GM23248 (cell line): ENCODE results near the gene AOX1. TPM values are rescaled to one million over a fixed set of nuclear protein-coding genes. Genes with fewer than 3 reads are reported as not detected.
"Not testable (repeated sequence)": the region's sequence is repeated elsewhere in the genome, so short reads cannot be mapped to it uniquely, and the experiment has no call there.

ENCODE experiments used
- DNase-seq: peaks from one replicate; pipeline ENCODE4 v3.0.0-alpha.2; 2015
- H2AFZ ChIP-seq: fragments of 200-600 bp; sonication (generic); 2 replicates; pipeline ENCODE4 v1.6.1; 2016; ENCODE audit warnings: antibody characterized with exemption
- H3F3A ChIP-seq: fragments of 200-600 bp; sonication (generic); 2 replicates; pipeline ENCODE4 v1.6.1; 2016; ENCODE audit warnings: mild to moderate bottlenecking, antibody characterized with exemption, mixed run types; ENCODE audit not compliant: insufficient read depth
- H3K27ac ChIP-seq: fragments of 200-600 bp; sonication (generic); 2 replicates; pipeline ENCODE4 v1.5.1; 2016; ENCODE audit warnings: mild to moderate bottlenecking
- H3K27me3 ChIP-seq: fragments of 200-600 bp; sonication (generic); replicated peaks from 2 replicates; pipeline ENCODE4 v1.6.1; 2016; ENCODE audit warnings: mild to moderate bottlenecking; ENCODE audit not compliant: insufficient read depth
- H3K36me3 ChIP-seq: fragments of 200-600 bp; sonication (generic); 2 replicates; pipeline ENCODE4 v1.6.1; 2016; ENCODE audit warnings: low read depth, mild to moderate bottlenecking
- H3K4me1 ChIP-seq: fragments of 200-600 bp; sonication (generic); 2 replicates; pipeline ENCODE4 v1.6.1; 2016; ENCODE audit warnings: mild to moderate bottlenecking; ENCODE audit not compliant: insufficient read depth
- H3K4me2 ChIP-seq: fragments of 200-600 bp; sonication (generic); one replicate; pipeline ENCODE4 v1.6.1; 2016; ENCODE audit warnings: mild to moderate bottlenecking; ENCODE audit not compliant: unreplicated experiment
- H3K4me3 ChIP-seq: fragments of 200-600 bp; sonication (generic); 2 replicates; pipeline ENCODE4 v1.5.1; 2016; ENCODE audit warnings: mild to moderate bottlenecking
- H3K79me2 ChIP-seq: fragments of 200-600 bp; sonication (generic); 2 replicates; pipeline ENCODE4 v1.6.1; 2016; ENCODE audit warnings: mild to moderate bottlenecking; ENCODE audit not compliant: insufficient read depth
- H3K9ac ChIP-seq: fragments of 200-600 bp; sonication (generic); 2 replicates; pipeline ENCODE4 v1.6.1; 2016; ENCODE audit warnings: mild to moderate bottlenecking
- H3K9me2 ChIP-seq: fragments of 200-600 bp; sonication (generic); 2 replicates; pipeline ENCODE4 v1.6.1; 2016; ENCODE audit warnings: mixed run types, mild to moderate bottlenecking, moderate library complexity; ENCODE audit not compliant: insufficient read depth
- H3K9me3 ChIP-seq: fragments of 200-600 bp; sonication (generic); one replicate; pipeline ENCODE4 v1.6.1; 2017; ENCODE audit warnings: low read depth
- H4K20me1 ChIP-seq: fragments of 200-600 bp; sonication (generic); 2 replicates; pipeline ENCODE4 v1.6.0; 2016; ENCODE audit not compliant: insufficient read depth
- EZH2 ChIP-seq: fragments of 200-600 bp; sonication (generic); IDR thresholded peaks from 2 replicates; pipeline ENCODE4 v1.6.1; 2018; ENCODE audit warnings: antibody characterized with exemption, mild to moderate bottlenecking; ENCODE audit not compliant: insufficient read depth, poor library complexity, severe bottlenecking
- EZH2phosphoT487 ChIP-seq: fragments of 200-600 bp; sonication (generic); IDR thresholded peaks from 2 replicates; pipeline ENCODE4 v1.6.1; 2018; ENCODE audit warnings: antibody characterized with exemption, moderate library complexity, mild to moderate bottlenecking, low read depth; ENCODE audit not compliant: insufficient read depth
- WGBS, 2 experiments: methylation state at CpG; one replicate each; pipeline ENCODE4 v1.1.6; 2015 to 2017; ENCODE audit warnings: low lambda C conversion rate in 2 of 2, low coverage in 1 of 2; ENCODE audit errors: missing lambda C conversion rate in 2 of 2; 5-methylcytosine and 5-hydroxymethylcytosine counted together
- in situ Hi-C: fragments of 300-500 bp; cut with MboI; formaldehyde crosslinking; loops from 2 replicates; pipeline ENCODE4 v1.15.0; 2020
- polyA plus RNA-seq: library from polyadenylated mRNA; unstranded; fragments of >200 nt; fragmentation: Nextera tagmentation; extraction: Ambion mirVana; gene quantifications from 2 replicates; pipeline ENCODE4 v1.2.1, GENCODE V29; 2016
- total RNA-seq: library from RNA; depleted of rRNA; stranded (reverse); fragments of >200 nt; shearing (Covaris generic); gene quantifications from 2 replicates; pipeline ENCODE4 v1.2.3, GENCODE V29; 2014; rRNA removed

The AOX1 gene
- total RNA-seq (46.0 and 47.9 TPM in 2 replicates), polyA plus RNA-seq (18.9 and 20.5 TPM in 2 replicates)

DNA sequence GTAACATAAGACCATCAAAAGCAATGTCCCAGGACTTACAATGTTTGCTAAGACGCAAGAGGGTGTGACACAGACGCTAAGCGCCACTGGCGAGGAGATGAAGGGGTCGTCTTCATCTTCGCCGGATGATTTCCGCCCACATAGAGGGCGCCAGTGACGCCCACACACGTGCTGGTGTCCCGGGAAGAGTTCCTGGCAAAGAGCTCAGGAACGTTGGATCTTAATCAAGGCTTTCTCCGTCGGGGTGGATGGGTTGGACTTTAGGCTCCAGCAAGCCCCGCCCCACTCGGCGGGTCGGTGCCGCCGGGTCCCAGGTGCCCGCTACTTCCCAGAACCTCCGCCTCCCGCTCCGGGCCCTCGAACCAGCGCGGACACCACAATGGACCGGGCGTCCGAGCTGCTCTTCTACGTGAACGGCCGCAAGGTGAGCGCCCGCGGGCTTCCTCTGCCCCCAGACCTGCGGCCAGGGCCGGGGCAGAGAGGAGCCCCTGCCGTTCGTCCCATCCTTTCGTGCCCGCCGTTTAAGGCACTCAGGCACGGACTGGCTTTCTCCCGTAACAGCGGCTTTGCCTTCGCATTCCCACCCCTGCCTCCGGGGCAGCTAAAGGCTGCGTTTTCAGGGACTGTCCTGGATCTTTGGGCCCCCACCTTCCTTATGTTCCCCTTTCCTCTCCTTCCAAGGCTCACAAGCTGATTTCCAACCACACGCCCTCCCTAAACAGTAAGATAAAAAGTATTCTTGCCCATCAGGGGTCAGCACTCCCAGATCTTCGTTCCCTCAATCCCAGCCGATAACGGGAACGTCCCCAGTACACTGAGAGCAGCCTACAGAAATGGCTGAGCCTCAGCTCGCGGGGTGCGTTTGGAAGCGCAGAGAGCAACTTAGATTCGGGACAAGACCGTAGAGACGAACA, at the start of gene AOX1:
Gene AOX1, plus strand, starts transcription at position 285 of the 914 bp plus-strand sequence. Its CDS starts 95 bp downstream, at position 380.
- no peak within 1 kb of the TSS for H3K27ac ChIP-seq
- H3K9me3 ChIP-seq: no peaks in the 10 kb centered on the region
- H3K9me2 ChIP-seq: no peaks in the 10 kb centered on the region
- WGBS, 2 experiments: 2% methylated on average over 48 to 61 of the region's 62 CpGs
- H4K20me1 ChIP-seq: no peaks in the 10 kb centered on the region
- H2AFZ ChIP-seq: peak within 1 kb of the TSS; percentile 89
- no peaks in the 10 kb centered on the region for H3K36me3 ChIP-seq
- peak; percentile 67 for DNase-seq
- TF ChIP-seq EZH2phosphoT487: no peak
- no peak for TF ChIP-seq EZH2
- peaks cover 22% of the 10 kb centered on the region; the same call in 1 of the 2 replicates for H3F3A ChIP-seq
- peak within 1 kb of the TSS; percentile 75 for H3K4me3 ChIP-seq
- H3K27me3 ChIP-seq: no peaks in the 10 kb centered on the region
- H3K79me2 ChIP-seq: no peaks in the 10 kb centered on the region
- H3K9ac ChIP-seq: peak within 1 kb of the TSS; percentile 65
- H3K4me2 ChIP-seq: peak within 1 kb of the TSS; percentile 82
- peaks cover 16% of the 10 kb centered on the region; the same call in 1 of the 2 replicates for H3K4me1 ChIP-seq
- in situ Hi-C loops: no loop called here

DNA sequence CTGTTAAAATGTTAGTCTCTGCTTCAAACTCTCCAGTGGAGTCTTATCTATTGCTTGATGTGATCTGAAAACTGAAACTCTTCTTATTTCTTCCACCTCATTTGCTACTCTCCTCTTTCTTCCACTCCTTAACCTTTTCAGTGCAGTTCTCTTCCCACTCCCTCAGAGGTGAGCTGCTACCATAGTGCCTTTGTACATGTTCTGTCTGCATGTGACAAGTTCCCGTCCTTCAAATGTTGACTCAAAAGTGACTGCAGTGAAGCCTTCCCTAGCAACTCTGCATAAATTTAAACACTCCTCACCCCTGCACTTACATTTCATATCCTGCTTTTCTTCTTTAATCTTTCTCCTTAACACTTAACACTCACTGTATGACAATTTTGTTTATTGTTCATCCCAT, 47.7 kb upstream of the AOX1 start:
- no peak for TF ChIP-seq EZH2
- TF ChIP-seq EZH2phosphoT487: no peak
- Histone ChIP-seq H3K79me2 (peaks cover 25% of the 10 kb centered on the region), H3K9me2 (no peaks in the 10 kb centered on the region), H3K27me3 (no peaks in the 10 kb centered on the region), H3K4me3 (no peak overlapping the region), H2AFZ (no peak overlapping the region), H3K4me2 (no peak overlapping the region), H3F3A (no peaks in the 10 kb centered on the region), H3K27ac (no peak overlapping the region), H3K9ac (no peak overlapping the region), H3K4me1 (no peaks in the 10 kb centered on the region), H3K9me3 (no peaks in the 10 kb centered on the region), H3K36me3 (0 out of 2 replicates have a peak, but pooled peaks cover 6% of the 10 kb centered on the region), H4K20me1 (no peaks in the 10 kb centered on the region)
- DNase-seq: no peak
- 100% methylated on average over 1 of the region's 1 CpG for WGBS, 2 experiments
- in situ Hi-C loops: no loop called here

DNA sequence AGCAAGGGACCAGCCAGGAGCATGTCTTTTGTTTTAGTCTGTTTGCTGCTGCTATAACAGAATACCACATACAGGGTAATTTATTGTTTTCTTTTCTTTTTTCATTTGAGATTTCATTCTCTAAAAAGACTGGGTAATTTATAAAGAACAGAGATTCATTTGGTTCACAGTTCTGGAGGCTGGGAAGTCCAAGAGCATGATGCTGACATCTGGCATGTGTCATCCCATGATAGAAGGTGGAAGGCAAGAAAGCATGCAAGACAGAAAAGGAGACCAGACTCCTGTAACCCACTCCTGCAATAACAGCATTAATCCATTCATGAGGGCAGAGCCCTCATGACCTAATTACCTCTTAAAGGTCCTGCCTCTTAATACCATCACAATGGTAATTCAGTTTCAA, 45.0 kb upstream of the AOX1 start:
- Histone ChIP-seq H3F3A (no peaks in the 10 kb centered on the region), H3K36me3 (0 out of 2 replicates have a peak, but pooled peaks cover 6% of the 10 kb centered on the region), H3K9me3 (no peaks in the 10 kb centered on the region), H2AFZ (no peak overlapping the region), H3K4me3 (no peak overlapping the region), H3K9me2 (no peaks in the 10 kb centered on the region), H3K9ac (no peak overlapping the region), H3K4me2 (no peak overlapping the region), H3K4me1 (no peaks in the 10 kb centered on the region), H3K27me3 (no peaks in the 10 kb centered on the region), H3K27ac (no peak overlapping the region), H3K79me2 (0 out of 2 replicates have a peak, but pooled peaks cover 9% of the 10 kb centered on the region), H4K20me1 (no peaks in the 10 kb centered on the region)
- in situ Hi-C loops: no loop called here
- no peak for DNase-seq
- TF ChIP-seq EZH2phosphoT487: no peak
- no peak for TF ChIP-seq EZH2

DNA sequence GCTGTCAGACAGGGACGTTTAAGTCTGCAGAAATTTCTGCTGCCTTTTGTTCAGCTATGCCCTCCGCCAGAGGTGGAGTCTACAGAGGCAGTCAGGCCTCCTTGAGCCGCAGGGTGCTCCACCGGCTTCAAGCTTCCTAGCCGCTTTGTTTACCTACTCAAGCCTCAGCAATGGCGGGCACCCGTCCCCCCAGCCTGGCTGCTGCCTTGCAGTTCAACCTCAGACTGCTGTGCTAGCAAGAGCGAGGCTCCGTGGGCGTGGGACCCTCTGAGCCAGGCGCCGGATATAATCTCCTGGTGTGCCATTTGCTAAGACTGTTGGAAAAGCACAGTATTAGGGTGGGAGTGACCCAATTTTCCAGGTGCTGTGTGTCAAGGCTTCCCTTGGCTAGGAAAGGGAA, 19.2 kb upstream of the AOX1 start:
- H3F3A ChIP-seq, H3K36me3 ChIP-seq, H2AFZ ChIP-seq, H3K9me2 ChIP-seq, DNase-seq, H3K9me3 ChIP-seq, H3K4me3 ChIP-seq, H3K27ac ChIP-seq, in situ Hi-C loops, H3K27me3 ChIP-seq, H3K79me2 ChIP-seq, H4K20me1 ChIP-seq, H3K4me2 ChIP-seq, H3K4me1 ChIP-seq, H3K9ac ChIP-seq: not testable (repeated sequence)
- 91 to 96% methylated on average over 12 of the region's 12 CpGs for WGBS, 2 experiments
